H1 (cell line): ENCODE measurements around the gene S100A10. TPM values are rescaled to one million over a fixed set of nuclear protein-coding genes. Genes with fewer than 3 reads are reported as not detected.

Experiments
- CTCF ChIA-PET: fragments of 300-600 bp; sonication (Branson Sonifier 250); formaldehyde crosslinking; loops from one replicate; lab custom pipeline; 2021; ENCODE audit not compliant: partially characterized antibody; lab: Charles Lee
- POLR2A ChIA-PET: fragments of 300-600 bp; sonication (Branson Sonifier 250); formaldehyde crosslinking; loops from one replicate; lab custom pipeline; 2021; ENCODE audit warnings: inconsistent platforms; ENCODE audit not compliant: partially characterized antibody; lab: Charles Lee
- DNase-seq, 2 experiments: peaks; one replicate each; pipeline versions ENCODE4 v3.0.0 to v3.0.0-alpha.2; 2010 to 2022; ENCODE audit warnings: low spot score in 2 of 2, low read depth in 1 of 2, mixed read lengths in 1 of 2
- FAIRE-seq: peaks from 2 replicates; lab custom pipeline; 2011; peaks lifted over from hg19 to GRCh38; lab: Jason Lieb, UNC
- H2AFZ ChIP-seq: 2 replicates; pipeline ENCODE4 v1.8.1; 2012; ENCODE audit warnings: low read length, inconsistent platforms
- H2AK5ac ChIP-seq: 2 replicates; pipeline ENCODE4 v1.6.1; 2013; ENCODE audit warnings: low read depth, low read length
- H2BK120ac ChIP-seq: replicated peaks from 2 replicates; pipeline ENCODE3; 2013; ENCODE audit warnings: low read depth, low read length, inconsistent platforms
- H2BK12ac ChIP-seq: 2 replicates; pipeline ENCODE4 v1.6.1; 2013; ENCODE audit warnings: low read depth, low read length
- H2BK15ac ChIP-seq: 2 replicates; pipeline ENCODE4 v1.6.1; 2013; ENCODE audit warnings: low read length
- H2BK20ac ChIP-seq: 2 replicates; pipeline ENCODE4 v1.6.1; 2013; ENCODE audit warnings: low read length
- H2BK5ac ChIP-seq: 2 replicates; pipeline ENCODE4 v1.6.1; 2013; ENCODE audit warnings: low read depth, low read length
- H3K14ac ChIP-seq: 2 replicates; pipeline ENCODE4 v1.6.1; 2013; ENCODE audit warnings: inconsistent platforms; ENCODE audit not compliant: insufficient read length
- H3K18ac ChIP-seq: 2 replicates; pipeline ENCODE4 v1.6.1; 2013; ENCODE audit warnings: low read length; ENCODE audit errors: extremely low read depth
- H3K23ac ChIP-seq: 2 replicates; pipeline ENCODE4 v1.6.1; 2013; ENCODE audit warnings: inconsistent platforms; ENCODE audit not compliant: insufficient read length
- H3K23me2 ChIP-seq: 2 replicates; pipeline ENCODE4 v1.6.1; 2013; ENCODE audit warnings: low read depth, low read length
- H3K27ac ChIP-seq: 2 replicates; pipeline ENCODE4 v1.6.1; 2011; ENCODE audit warnings: low read depth, low read length, inconsistent platforms
- H3K27me3 ChIP-seq, 4 experiments: replicated peaks in 1 of 4; 1 replicate in 1 of 4; 2 replicates in 3 of 4; pipeline versions ENCODE4 v1.6.1 to v1.8.1; 2011 to 2013; ENCODE audit warnings: low read length in 3 of 4, mild to moderate bottlenecking in 3 of 4, inconsistent platforms in 2 of 4, mixed read lengths in 2 of 4, moderate library complexity in 1 of 4; ENCODE audit not compliant: control insufficient read depth in 3 of 4, insufficient read depth in 3 of 4; ENCODE audit errors: extremely low read depth in 1 of 4
- H3K36me3 ChIP-seq, 4 experiments: 2 replicates each; pipeline versions ENCODE4 v1.6.1 to v1.8.1; 2011 to 2013; ENCODE audit warnings: mild to moderate bottlenecking in 4 of 4, low read length in 3 of 4, moderate library complexity in 2 of 4, control low read depth in 1 of 4, inconsistent platforms in 1 of 4; ENCODE audit not compliant: insufficient read depth in 4 of 4, control insufficient read depth in 2 of 4
- H3K4ac ChIP-seq: replicated peaks from 2 replicates; pipeline ENCODE3; 2013; ENCODE audit warnings: low read length, low read depth, mixed read lengths, inconsistent platforms; ENCODE audit not compliant: insufficient read length
- H3K4me1 ChIP-seq, 4 experiments: replicated peaks in 1 of 4; 1 replicate in 1 of 4; 2 replicates in 3 of 4; pipeline versions ENCODE4 v1.6.1 to v1.8.1; 2011 to 2013; ENCODE audit warnings: low read length in 3 of 4, inconsistent platforms in 2 of 4, mixed read lengths in 1 of 4; ENCODE audit not compliant: insufficient read depth in 4 of 4, control insufficient read depth in 3 of 4
- H3K4me2 ChIP-seq, 2 experiments: 2 replicates each; pipeline versions ENCODE4 v1.6.1 to v1.8.1; 2011 to 2013; ENCODE audit warnings: low read depth in 2 of 2, low read length in 2 of 2, control low read depth in 1 of 2, inconsistent platforms in 1 of 2, mild to moderate bottlenecking in 1 of 2; ENCODE audit not compliant: insufficient read depth in 1 of 2
- H3K4me3 ChIP-seq, 4 experiments: fragments of 200-600, 300-600 bp in 1 of 4; sonication (generic), shearing (Covaris generic), sonication (Bioruptor Twin) in 1 of 4; 2 replicates each; pipeline versions ENCODE4 v1.5.1 to v1.8.1; 2011 to 2016; ENCODE audit warnings: low read length in 4 of 4, low read depth in 3 of 4, control low read depth in 2 of 4, inconsistent platforms in 2 of 4, mild to moderate bottlenecking in 2 of 4, mixed read lengths in 1 of 4, moderate library complexity in 1 of 4; ENCODE audit not compliant: insufficient read depth in 2 of 4; ENCODE audit errors: extremely low read depth in 1 of 4
- H3K56ac ChIP-seq: replicated peaks from 2 replicates; pipeline ENCODE3; 2013; ENCODE audit warnings: low read depth, mild to moderate bottlenecking, mixed read lengths, low read length, inconsistent platforms; ENCODE audit not compliant: insufficient read length
- H3K79me1 ChIP-seq: 2 replicates; pipeline ENCODE4 v1.6.1; 2013; ENCODE audit warnings: low read depth, low read length, control low read depth
- H3K79me2 ChIP-seq, 2 experiments: 2 replicates each; pipeline versions ENCODE4 v1.6.1 to v1.8.1; 2012 to 2013; ENCODE audit warnings: low read length in 2 of 2, mild to moderate bottlenecking in 2 of 2, inconsistent platforms in 1 of 2; ENCODE audit not compliant: insufficient read depth in 2 of 2, control insufficient read depth in 1 of 2
- H3K9ac ChIP-seq, 4 experiments: replicated peaks in 1 of 4; 1 replicate in 1 of 4; 2 replicates in 3 of 4; pipeline versions ENCODE4 v1.6.1 to v1.8.1; 2011 to 2013; ENCODE audit warnings: low read depth in 3 of 4, low read length in 3 of 4, control low read depth in 2 of 4, mild to moderate bottlenecking in 2 of 4, moderate library complexity in 2 of 4, inconsistent platforms in 1 of 4; ENCODE audit errors: extremely low read depth in 1 of 4
- H3K9me3 ChIP-seq, 2 experiments: 2 replicates each; pipeline versions ENCODE4 v1.6.1 to v1.8.1; 2012 to 2013; ENCODE audit warnings: mild to moderate bottlenecking in 2 of 2, moderate library complexity in 2 of 2, control low read depth in 1 of 2, inconsistent platforms in 1 of 2, low read depth in 1 of 2, low read length in 1 of 2, mixed read lengths in 1 of 2; ENCODE audit not compliant: insufficient read depth in 2 of 2
- H4K20me1 ChIP-seq, 2 experiments: replicated peaks in 1 of 2; 2 replicates each; pipeline versions ENCODE3 to v1.8.1; 2011 to 2013; ENCODE audit warnings: inconsistent platforms in 2 of 2, low read length in 2 of 2, mild to moderate bottlenecking in 1 of 2; ENCODE audit not compliant: insufficient read depth in 2 of 2, control insufficient read depth in 1 of 2
- H4K5ac ChIP-seq: 2 replicates; pipeline ENCODE4 v1.6.1; 2013; ENCODE audit warnings: low read length, low read depth, mixed read lengths, inconsistent platforms; ENCODE audit not compliant: insufficient read length
- H4K8ac ChIP-seq: 2 replicates; pipeline ENCODE4 v1.8.0; 2013; ENCODE audit warnings: mild to moderate bottlenecking, moderate library complexity, low read length, inconsistent platforms; ENCODE audit not compliant: insufficient read depth; ENCODE audit errors: extremely low read depth
- H4K91ac ChIP-seq: replicated peaks from 2 replicates; pipeline ENCODE3; 2013; ENCODE audit warnings: low read length, mixed read lengths, inconsistent platforms; ENCODE audit not compliant: insufficient read length
- CEBPB ChIP-seq: IDR thresholded peaks from 2 replicates; pipeline ENCODE4 v1.6.1; 2012; ENCODE audit warnings: low read depth, low read length
- CTBP2 ChIP-seq: IDR thresholded peaks from 2 replicates; pipeline ENCODE4 v1.7.0; 2011; ENCODE audit warnings: borderline replicate concordance, mild to moderate bottlenecking, moderate library complexity, mixed read lengths, low read length; ENCODE audit not compliant: insufficient read depth, insufficient read length
- RNF2 ChIP-seq: fragments of 200-900, 300-1000 bp; sonication (generic); IDR thresholded peaks from 2 replicates; pipeline ENCODE4 v1.7.1; 2016; ENCODE audit warnings: borderline replicate concordance, low read depth, mild to moderate bottlenecking, antibody characterized with exemption, low read length; ENCODE audit not compliant: poor library complexity, severe bottlenecking; ENCODE audit errors: missing control alignments
- WGBS, 2 experiments: shearing (Covaris generic) in 1 of 2; methylation state at CpG; one replicate each; pipeline versions ENCODE4 v1.1.6 to v1.1.7; 2013 to 2015; ENCODE audit warnings: low lambda C conversion rate in 2 of 2, mixed read lengths in 2 of 2, inconsistent platforms in 1 of 2, low coverage in 1 of 2, missing lambda C conversion rate in 1 of 2; ENCODE audit not compliant: insufficient replicate concordance in 2 of 2, insufficient coverage in 1 of 2, insufficient read length in 1 of 2; ENCODE audit errors: extremely low coverage in 1 of 2, missing lambda C conversion rate in 1 of 2; 5-methylcytosine and 5-hydroxymethylcytosine counted together
- polyA plus RNA-seq, 7 experiments: library from polyadenylated mRNA; depleted of rRNA in 3 of 7; stranded (reverse) in 5 of 7; unstranded in 2 of 7; fragments of >200 nt in 5 of 7; fragments of 200-250 nt in 2 of 7; gene quantifications; 1 replicate in 5 of 7; 2 replicates in 1 of 7; 4 replicates in 1 of 7; pipeline versions ENCODE4 v1.2.1 to v1.2.3, GENCODE V29; 2011 to 2013; ENCODE audit warnings: missing spikeins in 2 of 7, mixed read lengths in 2 of 7
- total RNA-seq: library from RNA; stranded (reverse); fragmentation: NEBNext Ultra II Directional; extraction: Animal tissue kit (Norgen Biotek cat#: 25700); gene quantifications from 2 replicates; pipeline ENCODE4 v1.2.1, GENCODE V29; 2021

The S100A10 gene
- total and polyA plus RNA-seq, 2 of the 8 experiments (the other 6 are each of a cell fraction or from before 2014, with no cell fraction given): 23.9 to 231 TPM

DNA sequence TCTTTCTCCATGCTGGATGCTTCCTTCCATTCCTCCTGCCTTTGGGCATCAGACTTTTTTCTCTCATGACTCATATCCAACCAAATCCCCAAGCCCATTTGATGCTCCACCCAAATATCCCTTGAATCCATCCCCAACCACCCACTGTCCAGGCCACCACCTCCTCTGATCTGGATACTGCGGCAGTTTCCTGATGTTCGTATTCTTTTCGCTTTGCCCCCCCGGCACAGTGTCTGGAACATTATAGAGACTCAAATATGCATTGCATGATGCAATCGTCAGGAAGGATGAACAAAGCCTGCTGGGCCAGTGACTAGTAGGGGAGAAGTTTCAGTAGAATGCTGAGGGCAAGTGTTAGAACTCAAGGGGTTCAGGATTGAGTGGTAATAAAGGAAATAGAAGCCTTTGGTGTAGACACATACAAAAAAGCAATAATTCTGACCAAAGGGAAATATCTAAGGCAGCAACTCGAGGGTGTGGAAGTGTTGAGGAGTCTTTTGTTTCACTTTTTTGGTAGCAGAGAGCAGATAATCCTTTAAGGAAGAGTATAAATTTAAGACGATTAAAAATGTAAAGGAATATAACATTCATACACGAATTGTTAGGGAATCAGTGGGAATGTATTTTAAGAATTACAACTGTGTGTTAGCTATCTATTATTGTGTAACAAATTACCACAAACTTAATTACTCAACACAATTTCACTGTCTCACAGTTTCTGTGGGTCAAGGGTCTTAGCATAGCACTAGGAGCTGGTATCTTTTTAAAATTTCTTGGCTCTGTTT is 35.7 kb upstream of the S100A10 start:
- ChIA-PET CTCF (interaction anchor here (0.7 to 2.1 kb wide), 6 partner anchors 11 to 96 kb away, joined by 3 to 12 read pairs (median 3); no protein-coding TSS in a partner anchor), POLR2A (interaction anchor here (2.0 kb wide), 1 partner anchor 8 kb away, joined by 5 read pairs; the partner anchor contains the start of gene S100A11)
- H2BK15ac ChIP-seq: no peak overlapping the region
- H3K36me3 ChIP-seq: peaks cover 3 to 18% (median 6%) of the 10 kb centered on the region in 4 experiments; a peak in 5 of 8 replicates
- no peak overlapping the region for H2AK5ac ChIP-seq
- H3K4me3 ChIP-seq: no peak overlapping the region
- H2BK20ac ChIP-seq: peak overlapping the region; percentile 11; the same call in 1 of the 2 replicates
- H2BK5ac ChIP-seq: no peak overlapping the region
- H3K18ac ChIP-seq: no peak overlapping the region
- WGBS, 2 experiments: 91% methylated on average over 8 of the region's 8 CpGs; no CpG with 5 or more reads in 1 of the 2 experiments
- no peak overlapping the region for H3K56ac ChIP-seq
- H2BK120ac ChIP-seq: no peak overlapping the region
- H3K4me2 ChIP-seq: no peak overlapping the region
- FAIRE-seq: no peak
- peaks cover 0 to 3% (median under 1%) of the 10 kb centered on the region in 4 experiments; a peak in 2 of 7 replicates for H3K4me1 ChIP-seq
- no peak for DNase-seq
- no peaks in the 10 kb centered on the region for H4K20me1 ChIP-seq
- no peaks in the 10 kb centered on the region for H3K23me2 ChIP-seq
- H3K27me3 ChIP-seq: no peaks in the 10 kb centered on the region
- no peak overlapping the region for H2BK12ac ChIP-seq
- H3K4ac ChIP-seq: no peak overlapping the region
- H3K9ac ChIP-seq: no peak overlapping the region
- H3K79me2 ChIP-seq: no peaks in the 10 kb centered on the region
- no peaks in the 10 kb centered on the region for H3K79me1 ChIP-seq
- no peak overlapping the region for H4K91ac ChIP-seq
- H4K8ac ChIP-seq: no peak overlapping the region
- no peak overlapping the region for H4K5ac ChIP-seq
- TF ChIP-seq CEBPB (peak; percentile 17; the same call in 1 of the 2 replicates), CTBP2 (no peak), RNF2 (no peak)
- no peak overlapping the region for H3K27ac ChIP-seq
- no peak overlapping the region for H2AFZ ChIP-seq
- no peak overlapping the region for H3K14ac ChIP-seq
- H3K23ac ChIP-seq: no peak overlapping the region
- no peaks in the 10 kb centered on the region for H3K9me3 ChIP-seq
